Coronary artery (tissue), 2 donors: ENCODE data around the gene TMPRSS11B.

Experiments
- DNase-seq: peaks from one replicate; pipeline ENCODE4 v3.0.0-alpha.2; 2017; ENCODE audit warnings: low spot score
- H3K27ac ChIP-seq, 2 donors: fragments of 200-600 bp; sonication (generic); one replicate each; pipeline ENCODE4 v1.5.1; 2016 to 2019
- H3K4me3 ChIP-seq: fragments of 200-600 bp; sonication (generic); 2 replicates; pipeline ENCODE4 v1.5.1; 2016; ENCODE audit warnings: mild to moderate bottlenecking, moderate library complexity
- TF ChIP-seq, protein P1 (sequence below): fragments of 200-600 bp; sonication (generic); IDR thresholded peaks from one replicate; pipeline ENCODE4 v1.5.1; 2019; ENCODE audit warnings: antibody characterized with exemption

The TMPRSS11B gene

DNA sequence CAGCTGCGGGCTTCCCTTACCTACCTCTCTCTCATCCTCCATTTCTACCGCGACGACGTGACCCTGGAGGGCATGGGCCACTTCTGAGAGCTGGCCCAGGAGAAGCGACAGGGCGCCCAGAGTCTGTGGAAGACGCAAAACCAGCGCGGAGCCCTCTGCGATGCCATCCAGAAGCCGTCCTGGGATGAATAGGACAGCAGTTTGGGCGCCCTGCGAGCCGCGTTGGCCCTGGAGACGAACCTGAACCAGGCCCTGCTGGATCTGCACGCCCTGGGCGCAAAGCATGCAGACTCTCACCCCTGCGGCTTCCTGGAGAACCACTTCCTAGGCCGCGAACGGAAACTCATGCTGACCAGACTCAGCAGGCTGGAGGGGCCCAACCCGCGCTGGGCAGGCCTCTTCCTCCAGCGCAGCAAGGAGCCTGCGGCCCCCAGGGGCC is 63.1 kb downstream of the TMPRSS11B start:
- Histone ChIP-seq H3K27ac (no peak overlapping the region), H3K4me3 (no peak overlapping the region)
- TF ChIP-seq, protein P1, sequence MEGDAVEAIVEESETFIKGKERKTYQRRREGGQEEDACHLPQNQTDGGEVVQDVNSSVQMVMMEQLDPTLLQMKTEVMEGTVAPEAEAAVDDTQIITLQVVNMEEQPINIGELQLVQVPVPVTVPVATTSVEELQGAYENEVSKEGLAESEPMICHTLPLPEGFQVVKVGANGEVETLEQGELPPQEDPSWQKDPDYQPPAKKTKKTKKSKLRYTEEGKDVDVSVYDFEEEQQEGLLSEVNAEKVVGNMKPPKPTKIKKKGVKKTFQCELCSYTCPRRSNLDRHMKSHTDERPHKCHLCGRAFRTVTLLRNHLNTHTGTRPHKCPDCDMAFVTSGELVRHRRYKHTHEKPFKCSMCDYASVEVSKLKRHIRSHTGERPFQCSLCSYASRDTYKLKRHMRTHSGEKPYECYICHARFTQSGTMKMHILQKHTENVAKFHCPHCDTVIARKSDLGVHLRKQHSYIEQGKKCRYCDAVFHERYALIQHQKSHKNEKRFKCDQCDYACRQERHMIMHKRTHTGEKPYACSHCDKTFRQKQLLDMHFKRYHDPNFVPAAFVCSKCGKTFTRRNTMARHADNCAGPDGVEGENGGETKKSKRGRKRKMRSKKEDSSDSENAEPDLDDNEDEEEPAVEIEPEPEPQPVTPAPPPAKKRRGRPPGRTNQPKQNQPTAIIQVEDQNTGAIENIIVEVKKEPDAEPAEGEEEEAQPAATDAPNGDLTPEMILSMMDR = no peak
- DNase-seq = no peak

GRCh38 chr4:68180849-68181526 is 64.5 kb downstream of the TMPRSS11B start:
- Histone ChIP-seq H3K4me3 (no peak overlapping the region), H3K27ac (no peak overlapping the region)
- no peak for DNase-seq
- TF ChIP-seq, protein P1 = no peak

GRCh38 chr4:68176904-68177303 is 68.6 kb downstream of the TMPRSS11B start:
- DNase-seq = no peak
- Histone ChIP-seq H3K4me3 (no peak overlapping the region), H3K27ac (no peak overlapping the region)
- TF ChIP-seq, protein P1 = no peak
